HG02571 (cell line): Measurements from ENCODE around the gene SHC1.
"Not testable (repeated sequence)": the region's sequence is repeated elsewhere in the genome, so short reads cannot be mapped to it uniquely, and the experiment has no call there.

Experiments
- ATAC-seq: cut with Tn5 transposase; IDR thresholded peaks from one replicate; pipeline ENCODE4 v1.9.1; 2021; ENCODE audit warnings: mild to moderate bottlenecking, moderate library complexity; ENCODE audit not compliant: unreplicated experiment

Gene SHC1

DNA sequence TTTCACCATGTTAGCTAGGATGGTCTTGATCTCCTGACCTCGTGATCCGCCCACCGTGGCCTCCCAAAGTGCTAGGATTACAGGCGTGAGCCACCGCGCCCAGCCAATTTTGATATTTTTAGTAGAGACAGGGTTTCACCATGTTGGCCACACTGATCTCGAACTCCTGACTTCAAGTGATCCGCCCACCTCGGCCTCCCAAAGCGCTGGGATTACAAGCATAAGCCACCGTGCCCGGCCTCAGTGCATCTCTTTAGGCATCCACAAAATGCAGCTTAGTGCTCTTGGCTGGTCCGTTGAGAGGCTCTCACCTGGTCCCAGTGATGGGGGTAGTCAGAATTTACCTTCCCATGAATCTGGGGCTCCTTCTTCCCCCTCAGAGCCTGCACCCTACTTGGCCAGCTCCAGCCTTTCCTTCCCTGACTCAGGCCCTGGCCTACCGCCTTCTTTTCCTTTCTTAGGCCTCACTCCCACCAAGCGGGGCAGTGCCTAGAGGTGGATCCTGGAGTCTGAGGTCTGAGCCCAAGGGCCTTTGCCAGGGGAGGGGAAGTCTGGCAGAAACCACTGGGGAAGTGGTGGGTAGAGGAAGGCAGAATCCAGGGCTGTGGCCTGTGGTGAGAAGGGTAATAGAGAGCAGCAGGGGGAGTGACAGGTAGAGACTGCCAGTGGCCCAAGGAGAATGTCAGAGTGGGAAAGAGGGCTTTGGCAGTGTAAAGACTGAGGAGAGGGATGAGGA lies 26.6 kb upstream of the SHC1 start:
- no peak for ATAC-seq

DNA sequence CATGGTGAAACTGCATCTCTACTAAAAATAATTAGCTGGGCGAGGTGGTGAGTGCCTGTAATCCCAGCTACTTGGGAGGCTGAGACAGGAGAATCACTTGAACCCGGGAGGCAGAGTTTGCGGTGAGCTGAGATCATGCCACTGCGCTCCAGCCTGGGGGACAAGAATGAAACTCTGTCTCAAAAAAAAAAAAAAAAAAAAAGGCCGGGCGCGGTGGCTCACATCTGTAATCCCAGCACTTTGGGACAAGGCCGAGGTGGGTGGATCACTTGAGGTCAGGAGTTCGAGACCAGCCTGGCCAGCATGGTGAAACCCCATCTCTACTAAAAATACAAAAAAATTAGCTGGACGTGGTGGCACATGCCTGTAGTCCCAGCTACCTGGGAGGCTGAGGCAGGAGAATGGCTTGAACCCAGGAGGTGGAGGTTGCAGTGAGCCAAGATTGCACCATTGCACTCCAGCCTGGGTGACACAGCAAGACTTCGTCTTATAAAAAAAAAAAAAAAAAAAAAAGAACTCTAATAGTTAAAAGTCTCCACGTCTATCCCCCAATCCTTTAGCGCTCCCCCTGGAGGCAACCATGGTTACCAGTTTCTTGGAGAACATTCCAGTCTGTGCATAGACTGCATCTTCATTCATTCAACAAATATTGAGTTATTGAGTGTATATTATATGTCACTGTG lies 24.9 kb upstream of the SHC1 start:
- not testable (repeated sequence) for ATAC-seq

GRCh38 chr1:154994591-154994990 lies 24.0 kb upstream of the SHC1 start:
- ATAC-seq = no peak

DNA sequence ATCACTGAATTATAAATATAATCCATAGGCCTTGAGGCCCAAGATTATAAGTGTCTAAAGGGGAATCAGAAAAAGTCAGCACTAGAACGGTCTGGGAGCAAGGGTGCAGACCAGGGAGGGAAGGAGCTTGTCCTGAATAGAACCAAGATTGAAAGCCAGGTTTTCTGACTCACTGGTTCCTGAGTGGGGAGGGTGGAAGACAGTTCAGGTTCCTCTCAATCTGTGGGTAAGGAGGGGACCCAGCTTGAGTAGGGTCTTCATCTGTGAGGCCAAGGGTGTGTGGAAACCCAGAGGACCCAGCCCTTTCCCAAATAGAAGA lies 23.7 kb upstream of the SHC1 start:
- ATAC-seq = no peak

DNA sequence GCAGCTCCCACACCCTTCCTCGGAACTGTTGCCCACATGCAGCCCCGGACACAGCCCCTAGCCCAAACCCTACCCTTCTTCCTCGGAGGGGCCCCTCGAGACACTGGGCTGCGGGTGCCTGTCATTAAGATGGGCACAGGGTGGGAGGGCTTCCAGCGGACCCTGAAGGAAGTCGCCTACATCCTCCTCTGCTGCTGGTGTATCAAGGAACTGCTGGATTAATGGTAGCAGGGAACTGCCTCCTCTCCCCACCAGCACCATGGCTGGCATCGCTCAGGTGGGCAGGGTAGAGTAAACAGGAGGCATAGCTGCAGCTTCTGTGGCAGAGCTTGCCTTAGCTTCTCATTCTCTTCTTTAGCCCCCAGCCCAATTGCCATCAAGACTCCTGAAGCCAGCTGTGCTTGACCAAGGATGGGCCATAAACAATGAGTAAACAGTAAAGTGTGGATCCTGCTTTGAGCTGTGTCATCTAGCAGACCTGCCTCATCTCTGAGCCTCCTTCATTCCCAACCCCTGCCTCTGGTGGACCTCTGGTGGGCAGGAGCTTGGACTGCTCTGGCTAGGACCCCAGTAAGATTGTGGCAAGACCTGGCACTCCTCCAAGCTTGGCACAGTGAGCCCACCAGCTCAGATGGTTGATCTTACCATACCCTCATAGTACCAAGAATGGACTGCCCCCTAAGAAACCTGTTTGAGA lies 23.2 kb upstream of the SHC1 start, which contains the start of gene LENEP:
Gene LENEP, plus strand, starts transcription at position 15 of the 697 bp plus-strand sequence. Its CDS starts 22 bp downstream, at position 37.
- no peak for ATAC-seq

DNA sequence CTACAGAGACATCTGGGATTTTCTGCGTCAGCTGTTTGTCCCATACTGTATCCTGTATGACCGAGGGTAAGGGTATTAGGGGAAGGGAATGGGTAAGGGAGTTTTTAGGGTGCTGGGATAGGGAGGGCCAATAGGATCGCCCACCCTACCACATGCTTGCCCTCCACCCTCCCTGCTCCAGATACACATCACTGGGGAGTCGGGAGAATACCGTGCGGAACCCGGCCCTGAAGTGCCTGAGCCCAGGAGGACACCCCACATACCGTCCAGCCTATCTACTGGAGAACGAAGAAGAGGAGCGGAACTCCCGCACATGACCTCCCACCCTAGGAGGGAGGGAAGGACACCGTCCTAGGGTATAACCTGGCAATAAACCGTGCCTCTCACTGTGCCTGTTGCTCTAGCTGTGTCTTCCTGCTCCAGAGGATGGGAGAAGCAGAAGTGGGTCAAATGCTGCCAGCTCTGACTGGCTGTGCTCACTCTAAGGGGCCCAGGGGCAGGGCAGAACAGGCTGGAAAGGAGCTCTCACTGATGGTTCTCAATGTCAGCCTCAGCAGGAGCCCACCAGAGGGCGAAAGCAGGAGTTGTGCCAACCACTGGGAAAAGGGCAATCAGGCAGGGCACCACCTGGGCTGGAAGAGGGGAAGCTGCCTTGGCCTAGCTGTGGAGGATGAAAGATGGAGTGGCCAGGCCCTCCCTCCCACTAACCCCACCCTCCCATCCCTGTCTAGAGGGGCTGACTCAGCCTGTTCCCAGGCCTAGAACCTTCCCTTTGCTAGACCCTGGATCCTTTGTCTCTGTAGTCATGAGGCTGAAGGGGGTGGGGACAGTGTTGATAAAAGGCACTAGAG lies 22.4 kb upstream of the SHC1 start:
- no peak for ATAC-seq

GRCh38 chr1:154990276-154990675 lies 19.7 kb upstream of the SHC1 start:
- no peak for ATAC-seq

- ATAC-seq = no peak
These were observed 18.8 kb upstream of the SHC1 start for GRCh38 chr1:154989195-154989860.

- ATAC-seq = no peak
These were observed 17.8 kb upstream of the SHC1 start for GRCh38 chr1:154988058-154988954.

- no peak for ATAC-seq
These were observed 16.8 kb upstream of the SHC1 start for GRCh38 chr1:154987326-154987725.

- ATAC-seq = not testable (repeated sequence)
These were observed 16.2 kb upstream of the SHC1 start for GRCh38 chr1:154986736-154987135.

- no peak for ATAC-seq
These were observed 13.4 kb upstream of the SHC1 start for GRCh38 chr1:154983776-154984466.

- peak; percentile 97 for ATAC-seq
These were observed 12.5 kb upstream of the SHC1 start, which contains the start of gene FLAD1 for GRCh38 chr1:154982897-154983648. FLAD1 (plus strand) TSS chr1:154983344; CDS start chr1:154983695, 351 bp downstream.

DNA sequence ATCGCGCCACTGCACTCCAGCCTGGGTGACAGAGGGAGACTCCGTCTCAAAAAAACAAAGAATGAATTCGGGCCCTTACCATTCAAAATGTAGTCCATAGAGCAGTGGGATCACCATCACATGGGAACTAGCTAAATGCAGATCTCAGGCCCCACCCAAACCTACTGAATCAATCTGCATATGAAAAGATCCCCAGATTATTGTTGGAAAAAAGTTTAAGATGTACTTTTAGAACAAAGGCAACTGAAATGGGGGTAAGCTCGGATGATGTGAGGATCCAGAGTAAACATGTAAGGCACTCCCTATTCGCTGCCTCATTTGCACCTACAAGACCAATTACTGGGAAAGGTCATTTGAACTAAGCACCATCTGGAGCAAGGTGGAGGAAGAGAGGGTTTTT lies 11.8 kb upstream of the SHC1 start:
- ATAC-seq = no peak

GRCh38 chr1:154978360-154978759 lies 7.8 kb upstream of the SHC1 start:
- no peak for ATAC-seq

DNA sequence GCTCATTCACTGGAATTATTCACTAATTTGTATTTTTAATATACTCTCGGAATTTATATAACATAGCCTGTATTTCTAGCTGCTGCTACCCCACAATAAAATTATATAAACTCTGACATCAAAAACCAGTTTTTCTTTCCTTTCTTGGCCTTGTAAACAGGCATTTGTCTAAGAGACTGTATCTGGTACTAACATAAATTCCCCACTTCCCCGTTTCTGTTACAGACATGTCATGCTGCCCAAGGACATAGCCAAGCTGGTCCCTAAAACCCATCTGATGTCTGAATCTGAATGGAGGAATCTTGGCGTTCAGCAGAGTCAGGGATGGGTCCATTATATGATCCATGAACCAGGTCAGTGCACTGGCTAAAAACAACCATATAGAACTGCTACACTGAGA lies 7.2 kb upstream of the SHC1 start:
- not testable (repeated sequence) for ATAC-seq

GRCh38 chr1:154975409-154976059 lies 5.0 kb upstream of the SHC1 start:
- no peak for ATAC-seq
